SK-N-MC (cell line): ENCODE results near the gene MRGPRF.

Source experiments
- DNase-seq: peaks from one replicate; pipeline ENCODE4 v3.0.0-alpha.2; 2011; ENCODE audit warnings: low read depth, low spot score
- H3K27ac ChIP-seq: fragments of 200-600 bp; sonication (generic); 2 replicates; pipeline ENCODE4 v1.5.1; 2016; ENCODE audit warnings: mixed run types
- H3K36me3 ChIP-seq: fragments of 200-600 bp; sonication (generic); 2 replicates; pipeline ENCODE4 v1.6.1; 2017; ENCODE audit warnings: antibody characterized with exemption, low read length, mixed read lengths; ENCODE audit not compliant: insufficient read depth
- H3K4me3 ChIP-seq: fragments of 200-600 bp; sonication (generic); 2 replicates; pipeline ENCODE4 v1.5.1; 2016
- H3K9ac ChIP-seq: fragments of 200-600 bp; sonication (generic); 2 replicates; pipeline ENCODE4 v1.8.0; 2017; ENCODE audit warnings: mixed run types, mixed read lengths; ENCODE audit not compliant: insufficient read length
- H3K9me3 ChIP-seq: fragments of 200-600 bp; sonication (generic); 2 replicates; pipeline ENCODE4 v1.6.1; 2017; ENCODE audit warnings: low read depth, mild to moderate bottlenecking, antibody characterized with exemption, low read length, moderate library complexity, mixed read lengths
- EZH2 ChIP-seq: fragments of 200-600 bp; sonication (generic); IDR thresholded peaks from one replicate; pipeline ENCODE4 v1.6.1; 2017; ENCODE audit warnings: antibody characterized with exemption
- FOXP2 ChIP-seq: optimal IDR thresholded peaks from 2 replicates; pipeline ENCODE3; 2011; ENCODE audit warnings: mild to moderate bottlenecking, moderate library complexity; ENCODE audit not compliant: insufficient read depth; ENCODE audit errors: extremely low read length, control extremely low read depth
- POLR2AphosphoS5 ChIP-seq: IDR thresholded peaks from 2 replicates; pipeline ENCODE4 v1.6.1; 2012; ENCODE audit warnings: mild to moderate bottlenecking, low read depth, low read length, borderline replicate concordance

The MRGPRF gene

GRCh38 chr11:68954836-68955606 lies 58.0 kb downstream of the MRGPRF start:
- DNase-seq: no peak
- Histone ChIP-seq H3K9ac (no peak overlapping the region), H3K4me3 (no peak overlapping the region), H3K9me3 (no peaks in the 10 kb centered on the region), H3K27ac (no peak overlapping the region), H3K36me3 (no peaks in the 10 kb centered on the region)
- TF ChIP-seq EZH2 (no peak), POLR2AphosphoS5 (no peak), FOXP2 (no peak)
